Mesenchymal stem cell (in vitro differentiated cells and primary cell): ENCODE measurements around the gene ZNF718. TPM values are rescaled to one million over a fixed set of nuclear protein-coding genes. Genes with fewer than 3 reads are reported as not detected.
"Not testable (repeated sequence)": the region's sequence is repeated elsewhere in the genome, so short reads cannot be mapped to it uniquely, and the experiment has no call there.

Experiments
- DNase-seq: peaks from one replicate; pipeline ENCODE4 v3.0.0-alpha.2; 2013
- H2AFZ ChIP-seq: one replicate; pipeline ENCODE4 v1.6.1; 2013; ENCODE audit warnings: low read depth, mild to moderate bottlenecking, control low read depth, inconsistent platforms, low read length, moderate library complexity
- H2AK5ac ChIP-seq: 2 replicates; pipeline ENCODE4 v1.6.1; 2013; ENCODE audit warnings: low read length, moderate library complexity, mild to moderate bottlenecking, inconsistent platforms; ENCODE audit not compliant: severe bottlenecking
- H2BK120ac ChIP-seq: one replicate; pipeline ENCODE4 v1.6.1; 2013; ENCODE audit warnings: low read depth, mild to moderate bottlenecking, inconsistent platforms, low read length, moderate library complexity
- H2BK12ac ChIP-seq, 2 experiments: one replicate each; pipeline ENCODE4 v1.6.1; 2013; ENCODE audit warnings: inconsistent platforms in 2 of 2, low read length in 2 of 2, mild to moderate bottlenecking in 2 of 2, moderate library complexity in 2 of 2, control low read depth in 1 of 2
- H2BK15ac ChIP-seq: one replicate; pipeline ENCODE4 v1.6.1; 2013; ENCODE audit warnings: mild to moderate bottlenecking, low read depth, inconsistent platforms; ENCODE audit not compliant: poor library complexity, severe bottlenecking
- H2BK5ac ChIP-seq: 2 replicates; pipeline ENCODE4 v1.6.1; 2013; ENCODE audit warnings: low read depth, mild to moderate bottlenecking, low read length, control low read depth, inconsistent platforms; ENCODE audit not compliant: poor library complexity, severe bottlenecking
- H3K14ac ChIP-seq, 2 experiments: one replicate each; pipeline ENCODE4 v1.6.1; 2013; ENCODE audit warnings: inconsistent platforms in 2 of 2, low read length in 2 of 2, control low read depth in 1 of 2, mild to moderate bottlenecking in 1 of 2, moderate library complexity in 1 of 2
- H3K18ac ChIP-seq, 2 experiments: one replicate each; pipeline ENCODE4 v1.6.1; 2013; ENCODE audit warnings: inconsistent platforms in 2 of 2, low read length in 2 of 2, control low read depth in 1 of 2, low read depth in 1 of 2, mild to moderate bottlenecking in 1 of 2
- H3K23ac ChIP-seq, 2 experiments: one replicate each; pipeline ENCODE4 v1.6.1; 2013; ENCODE audit warnings: inconsistent platforms in 2 of 2, low read length in 2 of 2, mild to moderate bottlenecking in 2 of 2, moderate library complexity in 2 of 2, control low read depth in 1 of 2
- H3K27ac ChIP-seq: 2 replicates; pipeline ENCODE4 v1.5.1; 2013; ENCODE audit warnings: mild to moderate bottlenecking, moderate library complexity, low read length, control low read depth, inconsistent platforms; ENCODE audit not compliant: poor library complexity, severe bottlenecking
- H3K27me3 ChIP-seq, 2 experiments: 2 replicates each; pipeline versions ENCODE4 v1.6.1 to v1.7.0; 2013; ENCODE audit warnings: low read length in 2 of 2, mild to moderate bottlenecking in 2 of 2, moderate library complexity in 2 of 2, control low read depth in 1 of 2, inconsistent platforms in 1 of 2; ENCODE audit not compliant: control insufficient read depth in 1 of 2, insufficient read depth in 1 of 2
- H3K36me3 ChIP-seq, 2 experiments: 2 replicates each; pipeline versions ENCODE4 v1.6.1 to v1.7.0; 2013; ENCODE audit warnings: low read length in 2 of 2, control low read depth in 1 of 2, inconsistent platforms in 1 of 2, low read depth in 1 of 2, mild to moderate bottlenecking in 1 of 2; ENCODE audit not compliant: insufficient read depth in 2 of 2, control insufficient read depth in 1 of 2
- H3K4ac ChIP-seq, 2 experiments: one replicate each; pipeline ENCODE4 v1.6.1; 2013; ENCODE audit warnings: inconsistent platforms in 2 of 2, low read length in 2 of 2, mild to moderate bottlenecking in 2 of 2, moderate library complexity in 2 of 2, control low read depth in 1 of 2, low read depth in 1 of 2
- H3K4me1 ChIP-seq: 2 replicates; pipeline ENCODE4 v1.6.1; 2013; ENCODE audit warnings: low read depth, low read length, control low read depth; ENCODE audit not compliant: control insufficient read depth, insufficient read depth
- H3K4me2 ChIP-seq: 2 replicates; pipeline ENCODE4 v1.6.1; 2013; ENCODE audit warnings: low read length, mild to moderate bottlenecking, inconsistent platforms; ENCODE audit not compliant: poor library complexity, severe bottlenecking
- H3K4me3 ChIP-seq, 2 experiments: 2 replicates each; pipeline versions ENCODE4 v1.5.1 to v1.7.0; 2013; ENCODE audit warnings: low read length in 2 of 2, mild to moderate bottlenecking in 2 of 2, control low read depth in 1 of 2, low read depth in 1 of 2; ENCODE audit not compliant: insufficient read depth in 1 of 2
- H3K79me1 ChIP-seq: replicated peaks from 2 replicates; pipeline ENCODE4 v1.6.1; 2013; ENCODE audit warnings: mild to moderate bottlenecking, control low read depth, low read length, inconsistent platforms; ENCODE audit not compliant: poor library complexity, severe bottlenecking
- H3K9ac ChIP-seq: 2 replicates; pipeline ENCODE4 v1.7.0; 2013; ENCODE audit warnings: mild to moderate bottlenecking, low read length, moderate library complexity
- H3K9me3 ChIP-seq: 2 replicates; pipeline ENCODE4 v1.7.0; 2013; ENCODE audit warnings: mild to moderate bottlenecking, low read length; ENCODE audit not compliant: control insufficient read depth
- H4K8ac ChIP-seq: one replicate; pipeline ENCODE4 v1.6.1; 2013; ENCODE audit warnings: inconsistent platforms, mild to moderate bottlenecking, low read length, moderate library complexity
- H4K91ac ChIP-seq: one replicate; pipeline ENCODE4 v1.6.1; 2013; ENCODE audit warnings: mild to moderate bottlenecking, low read length, inconsistent platforms
- WGBS: methylation state at CpG from one replicate; pipeline ENCODE4 v1.1.7; 2013; ENCODE audit warnings: mixed read lengths; 5-methylcytosine and 5-hydroxymethylcytosine counted together
- polyA plus RNA-seq, 2 experiments: library from polyadenylated mRNA; stranded (reverse); fragments of 200-250 nt; gene quantifications; one replicate each; pipeline ENCODE4 v1.2.3, GENCODE V29; 2013

Gene ZNF718
- 2.5 TPM for polyA plus RNA-seq (2013, experiment 1 of 2)
- 2.2 TPM for polyA plus RNA-seq (2013, experiment 2 of 2)

- H3K23ac ChIP-seq, result no peak within 1 kb of the TSS
- peak within 1 kb of the TSS; percentile 76 for H3K27ac ChIP-seq
- peak within 1 kb of the TSS; percentile 84 for H4K8ac ChIP-seq
- H2BK15ac ChIP-seq, result no peak within 1 kb of the TSS
- H2BK5ac ChIP-seq, result peak within 1 kb of the TSS; percentile 36
- H3K9me3 ChIP-seq, result peaks cover 51% of the 10 kb centered on the region
- peak within 1 kb of the TSS; percentile 96 for H3K9ac ChIP-seq
- peak within 1 kb of the TSS; percentile 67 for H4K91ac ChIP-seq
- no peak within 1 kb of the TSS for H2BK12ac ChIP-seq
- H3K4ac ChIP-seq, result peak within 1 kb of the TSS; percentile 35 to 93
- H3K36me3 ChIP-seq, result peaks cover 18 to 31% of the 10 kb centered on the region in 2 experiments
- no peak within 1 kb of the TSS for H2AK5ac ChIP-seq
- H3K4me2 ChIP-seq, result peak within 1 kb of the TSS; percentile 78
- WGBS, result under 1% methylated on average over 42 of the region's 44 CpGs
- peaks cover 4% of the 10 kb centered on the region for H3K4me1 ChIP-seq
- H3K27me3 ChIP-seq, result no peaks in the 10 kb centered on the region
- H3K4me3 ChIP-seq, result peak within 1 kb of the TSS; percentile 97 to 99
- DNase-seq, result peak; percentile 98
- H3K18ac ChIP-seq, result peak within 1 kb of the TSS; percentile 93
- peaks cover 4% of the 10 kb centered on the region for H3K79me1 ChIP-seq
- H2AFZ ChIP-seq, result peak within 1 kb of the TSS; percentile 99
- H2BK120ac ChIP-seq, result no peak within 1 kb of the TSS
- peak within 1 kb of the TSS in 1 of 2 experiments; percentile 79 for H3K14ac ChIP-seq
Measured at GRCh38 chr4:124275-125081, at the start of gene ZNF718. TSS of gene ZNF718 (plus strand) at chr4:124501. CDS start at chr4:124671, 170 bp downstream.

GRCh38 chr4:85951-86350, 38.4 kb upstream of the ZNF718 start:
- Histone ChIP-seq H3K4ac (no peak overlapping the region), H3K36me3 (peaks cover 9 to 63% of the 10 kb centered on the region in 2 experiments), H2BK15ac (no peak overlapping the region), H3K18ac (no peak overlapping the region), H3K27me3 (no peaks in the 10 kb centered on the region), H3K4me2 (no peak overlapping the region), H3K27ac (no peak overlapping the region), H2AK5ac (no peak overlapping the region), H3K4me1 (no peaks in the 10 kb centered on the region), H3K79me1 (peaks cover 4% of the 10 kb centered on the region), H3K14ac (no peak overlapping the region), H4K91ac (no peak overlapping the region), H3K4me3 (peak overlapping the region in 1 of 2 experiments; percentile 68), H3K9ac (no peak overlapping the region), H2BK120ac (no peak overlapping the region), H3K23ac (no peak overlapping the region), H2AFZ (no peak overlapping the region), H4K8ac (no peak overlapping the region), H2BK12ac (no peak overlapping the region), H2BK5ac (no peak overlapping the region), H3K9me3 (peaks cover 100% of the 10 kb centered on the region)
- 100% methylated on average over 3 of the region's 3 CpGs for WGBS
- DNase-seq, result no peak

GRCh38 chr4:86559-87324, 37.6 kb upstream of the ZNF718 start:
- not testable (repeated sequence) for H2BK5ac ChIP-seq, H3K14ac ChIP-seq, H3K4me1 ChIP-seq, H3K27ac ChIP-seq, H3K23ac ChIP-seq, H4K8ac ChIP-seq, H2BK15ac ChIP-seq, H4K91ac ChIP-seq, H2BK12ac ChIP-seq, H3K9ac ChIP-seq, H3K27me3 ChIP-seq, H2BK120ac ChIP-seq, H2AFZ ChIP-seq, H3K4ac ChIP-seq, H2AK5ac ChIP-seq, H3K18ac ChIP-seq, DNase-seq, H3K4me2 ChIP-seq, H3K79me1 ChIP-seq
- 93% methylated on average over 7 of the region's 7 CpGs for WGBS
- Histone ChIP-seq H3K36me3 (peaks cover 9 to 56% of the 10 kb centered on the region in 2 experiments), H3K9me3 (peaks cover 100% of the 10 kb centered on the region), H3K4me3 (peak overlapping the region in 1 of 2 experiments; percentile 68)

GRCh38 chr4:98386-98785, 25.9 kb upstream of the ZNF718 start:
- Histone ChIP-seq H2BK12ac (no peak overlapping the region), H3K14ac (no peak overlapping the region), H2BK5ac (no peak overlapping the region), H2BK120ac (no peak overlapping the region), H3K27me3 (no peaks in the 10 kb centered on the region), H4K91ac (no peak overlapping the region), H3K4ac (no peak overlapping the region), H3K9ac (no peak overlapping the region), H4K8ac (no peak overlapping the region), H3K18ac (no peak overlapping the region), H2AK5ac (no peak overlapping the region), H3K27ac (no peak overlapping the region), H3K4me2 (no peak overlapping the region), H3K36me3 (peaks cover 0 to 3% of the 10 kb centered on the region in 2 experiments), H3K9me3 (peaks cover 86% of the 10 kb centered on the region), H3K4me3 (no peak overlapping the region), H3K4me1 (no peaks in the 10 kb centered on the region), H3K23ac (no peak overlapping the region), H3K79me1 (no peaks in the 10 kb centered on the region), H2AFZ (no peak overlapping the region), H2BK15ac (no peak overlapping the region)
- WGBS, result 74% methylated on average over 1 of the region's 1 CpG
- DNase-seq, result no peak
